ENCODE data around the gene ZDHHC8.

ZDHHC8 gene

DNA sequence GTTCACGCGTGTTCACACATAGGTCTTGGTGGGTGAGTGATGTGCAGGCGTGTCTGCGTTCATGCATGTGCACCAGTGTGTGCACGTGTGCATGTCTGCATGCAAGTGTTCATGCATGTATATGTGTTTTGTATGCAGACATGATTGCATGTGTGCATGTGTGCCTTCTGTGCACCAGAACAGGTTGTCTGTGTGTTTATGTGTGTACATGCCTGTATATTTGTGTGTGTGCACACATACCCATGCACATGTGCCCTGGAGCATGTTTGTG, 4.9 kb downstream of the ZDHHC8 start:
- no peak overlapping the region for H2BK12ac ChIP-seq (ENCODE audit: low read length in 2 of 2)
- H4K8ac ChIP-seq (ENCODE audit: low read length), result no peak overlapping the region
- no peaks in the 10 kb centered on the region for H3K9me3 ChIP-seq (ENCODE audit: control insufficient read depth, low read length)
- no peak overlapping the region for H3K4ac ChIP-seq (ENCODE audit: low read depth in 1 of 2, low read length in 2 of 2)
- H2BK120ac ChIP-seq (ENCODE audit: low read depth, low read length), result no peak overlapping the region
- WGBS, result 97% methylated on average over 5 of the region's 5 CpGs
- peaks cover 43% of the 10 kb centered on the region for H3K79me1 ChIP-seq (replicated peaks; ENCODE audit: low read length, poor library complexity, severe bottlenecking)
- no peaks in the 10 kb centered on the region for H3K27me3 ChIP-seq (ENCODE audit: control insufficient read depth in 1 of 2, insufficient read depth in 1 of 2, low read length in 2 of 2)
- peaks cover 10 to 52% of the 10 kb centered on the region in 2 experiments for H3K36me3 ChIP-seq (ENCODE audit: control insufficient read depth in 1 of 2, insufficient read depth in 2 of 2, low read depth in 1 of 2, low read length in 2 of 2)
- no peak overlapping the region for H3K23ac ChIP-seq (ENCODE audit: low read length in 2 of 2)
- no peak overlapping the region for H2BK5ac ChIP-seq (ENCODE audit: low read depth, low read length, poor library complexity, severe bottlenecking)
- H3K4me3 ChIP-seq (ENCODE audit: insufficient read depth in 1 of 2, low read depth in 1 of 2, low read length in 2 of 2), result no peak overlapping the region
- no peak overlapping the region for H2AFZ ChIP-seq (ENCODE audit: low read depth, low read length)
- H3K4me1 ChIP-seq (ENCODE audit: control insufficient read depth, insufficient read depth, low read depth, low read length), result peaks cover 64% of the 10 kb centered on the region
- peak overlapping the region; percentile 63 for H4K91ac ChIP-seq (ENCODE audit: low read length)
- H3K4me2 ChIP-seq (ENCODE audit: low read length, poor library complexity, severe bottlenecking), result no peak overlapping the region
- H3K9ac ChIP-seq (ENCODE audit: low read length), result no peak overlapping the region
- no peak for DNase-seq
- no peak overlapping the region for H3K27ac ChIP-seq (ENCODE audit: low read length, poor library complexity, severe bottlenecking)
- H2BK15ac ChIP-seq (ENCODE audit: low read depth, poor library complexity, severe bottlenecking), result no peak overlapping the region
- no peak overlapping the region for H2AK5ac ChIP-seq (ENCODE audit: low read length, severe bottlenecking)
- no peak overlapping the region for H3K18ac ChIP-seq (ENCODE audit: low read depth in 1 of 2, low read length in 2 of 2)
- H3K14ac ChIP-seq (ENCODE audit: low read length in 2 of 2), result no peak overlapping the region

DNA sequence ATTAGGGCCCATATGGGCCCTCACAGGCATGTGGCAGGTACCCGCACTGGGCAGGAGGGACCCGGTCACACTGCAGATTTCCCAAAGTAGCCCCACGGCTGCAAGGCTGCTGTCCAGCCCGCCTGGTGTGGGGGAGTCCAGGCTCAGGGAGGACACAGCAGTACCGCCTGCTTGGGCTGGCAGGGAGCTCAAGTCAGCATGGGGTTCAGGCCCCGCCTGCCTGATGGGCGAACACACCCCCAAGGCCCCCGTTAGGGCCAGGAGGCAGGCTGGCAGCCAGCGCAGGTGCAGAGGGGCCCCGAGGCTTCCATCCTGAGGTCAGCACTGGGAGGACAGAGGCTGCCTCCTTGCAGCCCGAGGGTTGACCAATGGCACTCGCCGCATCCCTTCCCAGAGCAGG, 5.5 kb downstream of the ZDHHC8 start:
- Histone ChIP-seq H2BK120ac (ENCODE audit: low read depth, low read length) (no peak overlapping the region), H3K27me3 (ENCODE audit: control insufficient read depth in 1 of 2, insufficient read depth in 1 of 2, low read length in 2 of 2) (no peaks in the 10 kb centered on the region), H4K8ac (ENCODE audit: low read length) (no peak overlapping the region), H3K79me1 (replicated peaks; ENCODE audit: low read length, poor library complexity, severe bottlenecking) (peaks cover 43% of the 10 kb centered on the region), H3K9me3 (ENCODE audit: control insufficient read depth, low read length) (no peaks in the 10 kb centered on the region), H3K27ac (ENCODE audit: low read length, poor library complexity, severe bottlenecking) (no peak overlapping the region), H3K4me3 (ENCODE audit: insufficient read depth in 1 of 2, low read depth in 1 of 2, low read length in 2 of 2) (no peak overlapping the region), H3K23ac (ENCODE audit: low read length in 2 of 2) (no peak overlapping the region), H3K9ac (ENCODE audit: low read length) (no peak overlapping the region), H3K36me3 (ENCODE audit: control insufficient read depth in 1 of 2, insufficient read depth in 2 of 2, low read depth in 1 of 2, low read length in 2 of 2) (peaks cover 10 to 52% of the 10 kb centered on the region in 2 experiments), H3K14ac (ENCODE audit: low read length in 2 of 2) (no peak overlapping the region), H2AK5ac (ENCODE audit: low read length, severe bottlenecking) (no peak overlapping the region), H3K18ac (ENCODE audit: low read depth in 1 of 2, low read length in 2 of 2) (no peak overlapping the region), H2BK12ac (ENCODE audit: low read length in 2 of 2) (no peak overlapping the region), H3K4me1 (ENCODE audit: control insufficient read depth, insufficient read depth, low read depth, low read length) (peaks cover 69% of the 10 kb centered on the region), H4K91ac (ENCODE audit: low read length) (no peak overlapping the region), H2BK5ac (ENCODE audit: low read depth, low read length, poor library complexity, severe bottlenecking) (no peak overlapping the region), H3K4ac (ENCODE audit: low read depth in 1 of 2, low read length in 2 of 2) (no peak overlapping the region), H2BK15ac (ENCODE audit: low read depth, poor library complexity, severe bottlenecking) (no peak overlapping the region), H3K4me2 (ENCODE audit: low read length, poor library complexity, severe bottlenecking) (no peak overlapping the region), H2AFZ (ENCODE audit: low read depth, low read length) (no peak overlapping the region)
- DNase-seq, result no peak
- 95% methylated on average over 13 of the region's 13 CpGs for WGBS

DNA sequence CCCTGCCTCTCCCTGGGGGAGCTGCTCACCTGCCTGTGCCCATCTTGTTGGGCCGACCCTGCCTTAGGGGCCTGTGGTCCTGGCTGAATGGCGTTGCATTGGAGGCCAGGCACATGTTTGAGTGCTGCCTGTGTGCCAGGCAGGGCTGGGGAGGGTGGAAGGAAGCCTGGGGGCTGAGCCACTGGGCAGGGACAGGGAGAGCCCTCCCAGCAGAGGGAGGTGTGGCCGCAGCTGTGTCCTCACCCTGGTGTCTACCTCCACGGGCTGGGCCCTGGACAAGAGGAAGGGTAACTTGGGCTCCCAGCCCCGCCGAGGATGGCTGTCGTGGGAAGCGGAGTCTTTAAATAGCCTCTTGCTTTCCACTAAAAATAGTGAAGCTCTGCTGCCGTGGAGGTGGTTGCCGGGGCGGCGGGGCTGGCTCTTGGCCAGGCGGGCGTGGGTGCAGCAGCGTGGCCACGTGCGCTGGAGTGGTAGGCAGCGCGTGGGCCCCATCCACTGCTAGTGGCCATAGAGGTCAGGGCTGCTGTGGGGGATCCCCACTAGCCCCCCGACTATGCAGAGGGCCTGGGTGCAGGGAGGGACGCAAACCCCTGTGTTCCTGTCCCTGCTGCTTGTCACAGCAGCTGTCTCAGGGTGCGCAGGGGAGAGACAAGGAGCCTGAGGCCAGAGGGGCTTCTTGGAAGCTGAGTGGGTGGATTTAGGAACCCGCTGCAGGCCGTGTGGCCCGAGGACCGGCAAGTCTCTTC, 6.2 kb downstream of the ZDHHC8 start:
- Histone ChIP-seq H3K27me3 (ENCODE audit: control insufficient read depth in 1 of 2, insufficient read depth in 1 of 2, low read length in 2 of 2) (no peaks in the 10 kb centered on the region), H3K4me1 (ENCODE audit: control insufficient read depth, insufficient read depth, low read depth, low read length) (peaks cover 69% of the 10 kb centered on the region), H2BK15ac (ENCODE audit: low read depth, poor library complexity, severe bottlenecking) (peak overlapping the region; percentile 30), H2BK12ac (ENCODE audit: low read length in 2 of 2) (no peak overlapping the region), H3K9ac (ENCODE audit: low read length) (no peak overlapping the region), H3K27ac (ENCODE audit: low read length, poor library complexity, severe bottlenecking) (no peak overlapping the region), H4K8ac (ENCODE audit: low read length) (no peak overlapping the region), H3K23ac (ENCODE audit: low read length in 2 of 2) (no peak overlapping the region), H3K4me2 (ENCODE audit: low read length, poor library complexity, severe bottlenecking) (no peak overlapping the region), H3K4ac (ENCODE audit: low read depth in 1 of 2, low read length in 2 of 2) (no peak overlapping the region), H3K18ac (ENCODE audit: low read depth in 1 of 2, low read length in 2 of 2) (no peak overlapping the region), H3K79me1 (replicated peaks; ENCODE audit: low read length, poor library complexity, severe bottlenecking) (peaks cover 45% of the 10 kb centered on the region), H2BK5ac (ENCODE audit: low read depth, low read length, poor library complexity, severe bottlenecking) (no peak overlapping the region), H3K4me3 (ENCODE audit: insufficient read depth in 1 of 2, low read depth in 1 of 2, low read length in 2 of 2) (no peak overlapping the region), H2AK5ac (ENCODE audit: low read length, severe bottlenecking) (no peak overlapping the region), H3K9me3 (ENCODE audit: control insufficient read depth, low read length) (no peaks in the 10 kb centered on the region), H3K14ac (ENCODE audit: low read length in 2 of 2) (no peak overlapping the region), H2AFZ (ENCODE audit: low read depth, low read length) (no peak overlapping the region), H3K36me3 (ENCODE audit: control insufficient read depth in 1 of 2, insufficient read depth in 2 of 2, low read depth in 1 of 2, low read length in 2 of 2) (peaks cover 10 to 58% of the 10 kb centered on the region in 2 experiments), H4K91ac (ENCODE audit: low read length) (no peak overlapping the region), H2BK120ac (ENCODE audit: low read depth, low read length) (no peak overlapping the region)
- DNase-seq, result no peak
- WGBS, result 90% methylated on average over 26 of the region's 26 CpGs

DNA sequence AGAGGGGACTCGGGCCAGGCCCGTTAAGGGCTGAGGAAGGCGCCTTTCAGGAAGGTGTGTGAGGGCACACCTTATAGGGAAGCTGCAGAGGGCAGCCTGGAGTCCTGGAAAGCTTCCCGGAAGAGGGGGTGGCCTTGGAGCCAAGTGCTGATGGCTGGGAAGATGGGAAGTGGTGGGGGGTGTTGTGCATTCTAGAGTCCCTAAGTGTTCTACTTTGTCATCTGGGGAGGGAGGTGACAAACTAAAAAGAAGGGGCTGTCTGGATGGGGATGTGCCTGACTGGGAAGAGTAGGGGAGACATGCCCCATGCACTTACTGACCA, 6.8 kb downstream of the ZDHHC8 start:
- Histone ChIP-seq H3K9ac (ENCODE audit: low read length) (no peak overlapping the region), H3K9me3 (ENCODE audit: control insufficient read depth, low read length) (no peaks in the 10 kb centered on the region), H3K4me3 (ENCODE audit: insufficient read depth in 1 of 2, low read depth in 1 of 2, low read length in 2 of 2) (no peak overlapping the region), H2AFZ (ENCODE audit: low read depth, low read length) (no peak overlapping the region), H3K4ac (ENCODE audit: low read depth in 1 of 2, low read length in 2 of 2) (no peak overlapping the region), H3K27me3 (ENCODE audit: control insufficient read depth in 1 of 2, insufficient read depth in 1 of 2, low read length in 2 of 2) (no peaks in the 10 kb centered on the region), H3K4me1 (ENCODE audit: control insufficient read depth, insufficient read depth, low read depth, low read length) (peaks cover 66% of the 10 kb centered on the region), H3K36me3 (ENCODE audit: control insufficient read depth in 1 of 2, insufficient read depth in 2 of 2, low read depth in 1 of 2, low read length in 2 of 2) (peaks cover 10 to 64% of the 10 kb centered on the region in 2 experiments), H3K27ac (ENCODE audit: low read length, poor library complexity, severe bottlenecking) (no peak overlapping the region), H2BK15ac (ENCODE audit: low read depth, poor library complexity, severe bottlenecking) (no peak overlapping the region), H3K4me2 (ENCODE audit: low read length, poor library complexity, severe bottlenecking) (no peak overlapping the region), H2BK5ac (ENCODE audit: low read depth, low read length, poor library complexity, severe bottlenecking) (no peak overlapping the region), H2BK12ac (ENCODE audit: low read length in 2 of 2) (no peak overlapping the region), H3K14ac (ENCODE audit: low read length in 2 of 2) (no peak overlapping the region), H2AK5ac (ENCODE audit: low read length, severe bottlenecking) (no peak overlapping the region), H3K79me1 (replicated peaks; ENCODE audit: low read length, poor library complexity, severe bottlenecking) (peaks cover 47% of the 10 kb centered on the region), H2BK120ac (ENCODE audit: low read depth, low read length) (no peak overlapping the region), H3K18ac (ENCODE audit: low read depth in 1 of 2, low read length in 2 of 2) (no peak overlapping the region), H3K23ac (ENCODE audit: low read length in 2 of 2) (no peak overlapping the region), H4K8ac (ENCODE audit: low read length) (no peak overlapping the region), H4K91ac (ENCODE audit: low read length) (no peak overlapping the region)
- DNase-seq, result no peak
- WGBS, result 85% methylated on average over 4 of the region's 4 CpGs
